ENCODE data around the gene OSBPL7. TPM values are rescaled to one million over a fixed set of nuclear protein-coding genes. Genes with fewer than 3 reads are reported as not detected.
A peak's percentile ranks its signal among the peaks of the same experiment; 100 is the strongest.

The OSBPL7 gene
- total RNA-seq, 3 donors from 2014 or later = 3.0 to 10.2 (median 8.9) TPM

DNA sequence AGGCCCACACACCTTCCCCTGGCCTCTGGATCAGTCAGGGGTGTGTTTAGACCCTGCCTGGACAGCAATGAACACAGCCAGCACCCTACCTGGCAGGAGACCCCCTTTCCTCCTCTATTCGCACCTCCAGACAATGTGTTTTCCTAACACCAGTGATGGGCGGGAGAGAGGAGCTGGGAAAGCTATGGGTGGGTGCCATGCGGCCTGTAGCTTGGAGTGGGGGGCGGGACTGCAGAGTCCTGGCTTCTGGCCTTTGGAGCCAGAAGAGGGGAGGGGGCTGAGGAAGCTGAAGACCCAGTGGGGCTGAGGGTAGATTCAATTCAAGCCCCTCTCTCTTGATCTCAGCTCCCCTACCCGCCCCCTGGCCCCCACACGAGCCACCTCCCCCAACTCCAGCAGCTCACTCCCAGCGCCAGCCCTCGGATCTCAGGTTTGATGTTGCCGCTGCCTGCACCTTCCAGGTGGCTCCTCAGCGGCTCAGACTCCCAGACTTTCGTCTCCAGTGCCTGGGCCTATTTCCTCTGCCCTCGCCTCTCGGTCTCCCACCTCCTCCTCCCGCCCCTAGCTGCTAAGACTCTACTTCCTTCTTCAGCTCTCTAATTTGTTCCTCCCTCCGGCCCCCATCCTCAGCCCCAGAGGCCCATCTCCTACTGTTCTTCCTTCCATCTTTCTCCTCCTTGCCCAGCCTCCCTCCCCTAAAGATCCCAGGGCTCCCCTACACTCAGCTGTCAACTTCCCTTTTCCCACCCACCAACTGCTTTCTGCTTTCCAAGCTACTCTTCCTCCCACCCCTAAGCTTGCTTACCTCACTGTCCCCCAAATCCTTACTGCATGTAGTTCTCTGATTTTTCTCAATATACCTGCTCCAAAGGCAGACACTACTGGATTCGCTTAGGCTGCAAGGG, 36.2 kb upstream of the OSBPL7 start:
- intact Hi-C loops (cut with DNase I; ENCODE audit: low total_unique reads) = no loop called here
- peaks cover 0 to 7% of the 10 kb centered on the region in 2 donors for H3K27me3 ChIP-seq
- H3K4me3 ChIP-seq = no peak overlapping the region
- no peaks in the 10 kb centered on the region for H3K36me3 ChIP-seq
- no peak for DNase-seq (ENCODE audit: low spot score in 2 of 2)
- no peaks in the 10 kb centered on the region for H3K4me1 ChIP-seq
- no peaks in the 10 kb centered on the region for H3K9me3 ChIP-seq
- TF ChIP-seq POLR2AphosphoS5 (IDR thresholded peaks at IDR 0.05) = no peak
- no peak for TF ChIP-seq POLR2A (IDR thresholded peaks at IDR 0.05)
- TF ChIP-seq, protein P1, sequence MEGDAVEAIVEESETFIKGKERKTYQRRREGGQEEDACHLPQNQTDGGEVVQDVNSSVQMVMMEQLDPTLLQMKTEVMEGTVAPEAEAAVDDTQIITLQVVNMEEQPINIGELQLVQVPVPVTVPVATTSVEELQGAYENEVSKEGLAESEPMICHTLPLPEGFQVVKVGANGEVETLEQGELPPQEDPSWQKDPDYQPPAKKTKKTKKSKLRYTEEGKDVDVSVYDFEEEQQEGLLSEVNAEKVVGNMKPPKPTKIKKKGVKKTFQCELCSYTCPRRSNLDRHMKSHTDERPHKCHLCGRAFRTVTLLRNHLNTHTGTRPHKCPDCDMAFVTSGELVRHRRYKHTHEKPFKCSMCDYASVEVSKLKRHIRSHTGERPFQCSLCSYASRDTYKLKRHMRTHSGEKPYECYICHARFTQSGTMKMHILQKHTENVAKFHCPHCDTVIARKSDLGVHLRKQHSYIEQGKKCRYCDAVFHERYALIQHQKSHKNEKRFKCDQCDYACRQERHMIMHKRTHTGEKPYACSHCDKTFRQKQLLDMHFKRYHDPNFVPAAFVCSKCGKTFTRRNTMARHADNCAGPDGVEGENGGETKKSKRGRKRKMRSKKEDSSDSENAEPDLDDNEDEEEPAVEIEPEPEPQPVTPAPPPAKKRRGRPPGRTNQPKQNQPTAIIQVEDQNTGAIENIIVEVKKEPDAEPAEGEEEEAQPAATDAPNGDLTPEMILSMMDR (IDR thresholded peaks at IDR 0.05) = no peak
- no peak overlapping the region for H3K27ac ChIP-seq

DNA sequence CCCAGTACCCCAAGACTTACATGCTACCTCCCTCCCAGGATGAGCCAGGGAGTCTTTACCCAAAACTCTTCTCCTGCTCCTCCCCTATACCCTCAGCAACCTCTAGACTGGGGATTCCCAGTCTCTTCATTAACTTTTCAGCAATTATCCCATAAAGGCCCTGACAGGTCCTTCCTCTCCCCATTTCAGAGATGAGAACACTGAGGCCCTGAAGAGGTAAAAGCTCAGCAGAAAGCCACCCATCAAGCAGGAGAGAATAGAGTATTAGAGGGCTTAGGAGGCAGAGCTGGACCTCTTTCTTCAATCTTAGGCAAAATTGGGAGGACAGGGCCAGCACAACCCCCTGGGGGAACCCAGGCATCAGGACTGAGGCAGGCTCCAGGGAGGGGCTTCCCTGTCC, 35.2 kb upstream of the OSBPL7 start:
- Histone ChIP-seq H3K9me3 (no peaks in the 10 kb centered on the region), H3K27ac (peak overlapping the region in 1 of 2 donors; percentile 38), H3K36me3 (no peaks in the 10 kb centered on the region), H3K27me3 (peaks cover 0 to 11% of the 10 kb centered on the region in 2 donors), H3K4me3 (no peak overlapping the region), H3K4me1 (no peaks in the 10 kb centered on the region)
- no peak for TF ChIP-seq POLR2A (IDR thresholded peaks at IDR 0.05)
- TF ChIP-seq, protein P1 (IDR thresholded peaks at IDR 0.05) = no peak
- TF ChIP-seq POLR2AphosphoS5 (IDR thresholded peaks at IDR 0.05) = no peak
- DNase-seq (ENCODE audit: low spot score in 2 of 2) = no peak
- intact Hi-C loops (cut with DNase I; ENCODE audit: low total_unique reads) = no loop called here

DNA sequence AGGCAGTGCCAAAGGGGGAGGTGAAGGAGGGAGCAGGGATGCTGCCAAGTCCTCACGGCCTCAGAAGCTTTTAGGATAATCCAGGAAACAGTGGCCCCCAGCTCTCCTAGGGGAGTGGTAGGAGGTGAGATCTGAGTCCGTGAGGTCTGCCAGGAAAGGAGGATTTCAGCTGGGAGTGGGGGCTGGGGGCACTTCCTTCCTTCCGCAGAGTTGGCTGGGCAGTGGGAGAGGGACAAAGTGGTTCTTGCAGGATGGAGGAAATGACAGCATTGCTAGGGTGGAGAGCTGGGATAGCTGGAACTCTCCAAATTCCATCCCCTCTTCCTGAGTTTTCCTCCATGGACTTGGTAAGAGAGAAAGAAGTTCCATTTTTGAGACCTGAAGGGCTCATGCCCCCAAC, 34.1 kb upstream of the OSBPL7 start:
- no peaks in the 10 kb centered on the region for H3K9me3 ChIP-seq
- no peak for TF ChIP-seq POLR2AphosphoS5 (IDR thresholded peaks at IDR 0.05)
- TF ChIP-seq POLR2A (IDR thresholded peaks at IDR 0.05) = no peak
- TF ChIP-seq, protein P1 (IDR thresholded peaks at IDR 0.05) = no peak
- no peaks in the 10 kb centered on the region for H3K36me3 ChIP-seq
- no peaks in the 10 kb centered on the region for H3K4me1 ChIP-seq
- intact Hi-C loops (cut with DNase I; ENCODE audit: low total_unique reads) = no loop called here
- no peak overlapping the region for H3K27ac ChIP-seq
- H3K4me3 ChIP-seq = no peak overlapping the region
- H3K27me3 ChIP-seq = peaks cover 0 to 11% of the 10 kb centered on the region in 2 donors
- DNase-seq (ENCODE audit: low spot score in 2 of 2) = no peak

DNA sequence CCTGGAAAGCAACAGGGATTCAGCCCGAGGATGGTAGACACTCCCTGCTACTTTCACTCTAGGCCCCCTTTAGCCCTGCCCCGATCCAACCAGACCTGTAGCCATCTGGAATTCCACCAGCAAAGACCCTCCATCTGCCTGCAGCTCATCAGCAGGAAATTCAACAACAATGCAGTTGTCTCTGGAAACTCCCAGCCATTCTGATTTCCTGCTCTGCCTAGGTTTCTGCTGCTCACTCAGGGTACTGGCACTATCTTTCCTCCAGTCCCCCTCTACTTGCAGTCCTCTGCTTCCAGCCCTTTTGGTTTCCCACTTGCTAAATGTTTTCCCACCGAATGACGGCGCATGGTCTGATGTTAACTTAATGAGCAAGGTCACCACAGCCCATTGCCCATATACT, 32.0 kb upstream of the OSBPL7 start:
- TF ChIP-seq POLR2A (IDR thresholded peaks at IDR 0.05) (no peak), POLR2AphosphoS5 (IDR thresholded peaks at IDR 0.05) (no peak)
- TF ChIP-seq, protein P1 (IDR thresholded peaks at IDR 0.05) = no peak
- Histone ChIP-seq H3K4me3 (no peak overlapping the region), H3K4me1 (no peaks in the 10 kb centered on the region), H3K9me3 (no peaks in the 10 kb centered on the region), H3K27ac (no peak overlapping the region), H3K36me3 (no peaks in the 10 kb centered on the region), H3K27me3 (peaks cover 0 to 11% of the 10 kb centered on the region in 2 donors)
- intact Hi-C loops (cut with DNase I; ENCODE audit: low total_unique reads) = no loop called here
- DNase-seq (ENCODE audit: low spot score in 2 of 2) = no peak
